HepG2 (cell line): ENCODE measurements around the gene TIRAP. TPM values are rescaled to one million over a fixed set of nuclear protein-coding genes. Genes with fewer than 3 reads are reported as not detected.

Source experiments
- CAMTA2 ChIP-seq: sonication (generic); formaldehyde crosslinking; IDR thresholded peaks from 2 replicates; pipeline ENCODE4 v1.4.0; 2020; ENCODE audit warnings: mild to moderate bottlenecking, missing genetic modification reagents, borderline replicate concordance
- CENPT ChIP-seq: sonication (generic); formaldehyde crosslinking; IDR thresholded peaks from 2 replicates; pipeline ENCODE4 v1.8.0; 2022; ENCODE audit warnings: low read depth, mild to moderate bottlenecking, moderate library complexity, missing genetic modification reagents
- EHMT2 ChIP-seq: fragments of 200-600 bp; sonication (generic); IDR thresholded peaks from 2 replicates; pipeline ENCODE4 v1.7.0; 2017; ENCODE audit warnings: antibody characterized with exemption, low read depth, low read length, borderline replicate concordance
- GABPB1 ChIP-seq: IDR thresholded peaks from 2 replicates; pipeline ENCODE4 v1.6.1; 2016; ENCODE audit warnings: mild to moderate bottlenecking, missing genetic modification reagents, moderate library complexity, missing compliant biosample characterization
- HNF4A ChIP-seq: sonication (generic); formaldehyde crosslinking; IDR thresholded peaks from 2 replicates; pipeline ENCODE4 v1.4.0; 2020; ENCODE audit warnings: missing genetic modification reagents
- IRF1 ChIP-seq: sonication (generic); formaldehyde crosslinking; IDR thresholded peaks from 2 replicates; pipeline ENCODE4 v1.4.0; 2020; ENCODE audit warnings: low read depth, mild to moderate bottlenecking, missing genetic modification reagents
- IRX3 ChIP-seq: sonication (generic); formaldehyde crosslinking; IDR thresholded peaks from 2 replicates; pipeline ENCODE4 v1.8.1; 2023; ENCODE audit warnings: mild to moderate bottlenecking, low read depth, missing genetic modification reagents, borderline replicate concordance
- JDP2 ChIP-seq: sonication (generic); formaldehyde crosslinking; IDR thresholded peaks from 2 replicates; pipeline ENCODE4 v1.8.1; 2022; ENCODE audit warnings: missing genetic modification reagents, borderline replicate concordance
- KLF9 ChIP-seq: IDR thresholded peaks from 2 replicates; pipeline ENCODE4 v1.6.1; 2016; ENCODE audit warnings: low read depth
- MAFF ChIP-seq: IDR thresholded peaks from 2 replicates; pipeline ENCODE4 v1.6.1; 2011; ENCODE audit warnings: low read depth, low read length, improper control_type of control experiment
- MATR3 ChIP-seq: sonication (generic); formaldehyde crosslinking; IDR thresholded peaks from 2 replicates; pipeline ENCODE4 v1.4.0; 2020; ENCODE audit warnings: missing genetic modification reagents
- MLLT10 ChIP-seq: sonication (generic); formaldehyde crosslinking; IDR thresholded peaks from 2 replicates; pipeline ENCODE4 v1.4.0; 2020; ENCODE audit warnings: missing genetic modification reagents
- MTERF4 ChIP-seq: sonication (generic); formaldehyde crosslinking; IDR thresholded peaks from 2 replicates; pipeline ENCODE4 v1.8.0; 2023; ENCODE audit warnings: mild to moderate bottlenecking, missing genetic modification reagents
- MYC ChIP-seq: sonication (generic); formaldehyde crosslinking; IDR thresholded peaks from 2 replicates; pipeline ENCODE4 v1.9.0; 2021; ENCODE audit warnings: missing genetic modification reagents, borderline replicate concordance
- NFRKB ChIP-seq: fragments of 450-650 bp; IDR thresholded peaks from 2 replicates; pipeline ENCODE4 v1.6.1; 2017
- NKX3-1 ChIP-seq: sonication (generic); formaldehyde crosslinking; IDR thresholded peaks from 2 replicates; pipeline ENCODE4 v1.5.0; 2020; ENCODE audit warnings: missing genetic modification reagents
- RARG ChIP-seq: sonication (generic); formaldehyde crosslinking; IDR thresholded peaks from 2 replicates; pipeline ENCODE4 v1.4.0; 2020; ENCODE audit warnings: low read depth, mild to moderate bottlenecking, missing genetic modification reagents
- RCOR2 ChIP-seq: IDR thresholded peaks from 2 replicates; pipeline ENCODE4 v1.6.1; 2016; ENCODE audit warnings: missing biosample characterization, missing genetic modification reagents
- REXO4 ChIP-seq: sonication (generic); formaldehyde crosslinking; IDR thresholded peaks from 2 replicates; pipeline ENCODE4 v1.8.0; 2022; ENCODE audit warnings: missing genetic modification reagents, mild to moderate bottlenecking, borderline replicate concordance
- SATB2 ChIP-seq: sonication (generic); formaldehyde crosslinking; IDR thresholded peaks from 2 replicates; pipeline ENCODE4 v1.5.0; 2020; ENCODE audit warnings: missing genetic modification reagents
- SRSF1 ChIP-seq: fragments of 200-400 bp; formaldehyde crosslinking; optimal IDR thresholded peaks from 2 replicates; pipeline ENCODE3; 2017; ENCODE audit warnings: mild to moderate bottlenecking, low read depth, low read length, moderate library complexity
- SUZ12 ChIP-seq: fragments of 150-350 bp; IDR thresholded peaks from 2 replicates; pipeline ENCODE4 v1.6.1; 2014; ENCODE audit warnings: low read depth, low read length
- THAP8 ChIP-seq: sonication (generic); formaldehyde crosslinking; IDR thresholded peaks from 2 replicates; pipeline ENCODE4 v1.5.1; 2020; ENCODE audit warnings: missing genetic modification reagents, mild to moderate bottlenecking, borderline replicate concordance
- ZNF124 ChIP-seq: sonication (generic); formaldehyde crosslinking; IDR thresholded peaks from 2 replicates; pipeline ENCODE4 v1.4.0; 2020; ENCODE audit warnings: missing genetic modification reagents
- ZNF264 ChIP-seq: sonication (generic); formaldehyde crosslinking; IDR thresholded peaks from 2 replicates; pipeline ENCODE4 v1.4.0; 2020; ENCODE audit warnings: missing genetic modification reagents
- ZNF468 ChIP-seq: sonication (generic); formaldehyde crosslinking; IDR thresholded peaks from 2 replicates; pipeline ENCODE4 v1.8.0; 2022; ENCODE audit warnings: mild to moderate bottlenecking, moderate library complexity, missing genetic modification reagents
- ZNF710 ChIP-seq: sonication (generic); formaldehyde crosslinking; IDR thresholded peaks from 2 replicates; pipeline ENCODE4 v1.5.0; 2020; ENCODE audit warnings: mild to moderate bottlenecking, missing genetic modification reagents, borderline replicate concordance
- ZNF775 ChIP-seq: sonication (generic); formaldehyde crosslinking; IDR thresholded peaks from 2 replicates; pipeline ENCODE4 v1.4.0; 2020; ENCODE audit warnings: missing genetic modification reagents, mild to moderate bottlenecking, moderate library complexity, borderline replicate concordance
- polyA plus RNA-seq, 8 experiments: library from polyadenylated mRNA; depleted of rRNA in 3 of 8; stranded (reverse) in 7 of 8; unstranded in 1 of 8; fragments of >200 nt; fragmentation: Illumina TruSeq in 4 of 8; extraction: Trizol in 4 of 8; gene quantifications; 2 replicates each; pipeline versions ENCODE4 v1.2.1 to v1.2.3, GENCODE V29; 2011 to 2016; ENCODE audit warnings: low read depth in 4 of 8, missing spikeins in 1 of 8, mixed read lengths in 1 of 8; ENCODE audit not compliant: insufficient read depth in 1 of 8
- total RNA-seq, 5 experiments: library from RNA; depleted of rRNA; stranded (reverse); fragments of >200 nt; fragmentation: Illumina TruSeq; extraction: Trizol; gene quantifications; 2 replicates each; pipeline ENCODE4 v1.2.3, GENCODE V29; 2016; ENCODE audit warnings: low read depth in 1 of 5

TIRAP gene
- total and polyA plus RNA-seq, 2 of the 13 experiments (the other 11 are each of a cell fraction or from before 2014, with no cell fraction given): 5.4 to 5.7 TPM

GRCh38 chr11:126268708-126269579 lies 13.9 kb upstream of the TIRAP start, which contains the start of the genes FOXRED1 and SRPRA (continued):
- TF ChIP-seq NKX3-1 (CRISPR knock-in tag) (peak; percentile 60; the same call in 1 of the 2 replicates), ZNF124 (CRISPR knock-in tag) (no peak), SATB2 (peak; percentile 74; the same call in 1 of the 2 replicates), JDP2 (CRISPR knock-in tag) (no peak), ZNF710 (CRISPR knock-in tag) (no peak; the same call in 1 of the 2 replicates), RARG (CRISPR knock-in tag) (no peak), IRF1 (CRISPR knock-in tag) (no peak), CENPT (no peak), MAFF (no peak), ZNF468 (CRISPR knock-in tag) (no peak), GABPB1 (CRISPR knock-in tag) (peak; percentile 99), CAMTA2 (CRISPR knock-in tag) (no peak), RCOR2 (CRISPR knock-in tag) (no peak), NFRKB (no peak), HNF4A (CRISPR knock-in tag) (no peak; the same call in 1 of the 2 replicates), MATR3 (CRISPR knock-in tag) (no peak), ZNF264 (no peak), SRSF1 (no peak), SUZ12 (no peak), IRX3 (no peak), EHMT2 (no peak), MYC (CRISPR knock-in tag) (peak; percentile 84), MLLT10 (CRISPR knock-in tag) (no peak), KLF9 (CRISPR knock-in tag) (no peak), MTERF4 (CRISPR knock-in tag) (no peak; the same call in 1 of the 2 replicates), REXO4 (CRISPR knock-in tag) (0 out of 2 replicates have a peak, but pooled peaks have one; percentile 26), THAP8 (CRISPR knock-in tag) (no peak), ZNF775 (CRISPR knock-in tag) (no peak)
